ENCODE data around the gene PGAP1.

- TF ChIP-seq POLR2AphosphoS5 (IDR thresholded peaks at IDR 0.05; ENCODE audit: low read depth, low read length) (no peak), POLR2A (IDR thresholded peaks at IDR 0.05; ENCODE audit: low read depth, low read length) (no peak), TAF1 (IDR thresholded peaks at IDR 0.05; ENCODE audit: borderline replicate concordance, low read depth, low read length) (no peak)
Measured at GRCh38 chr2:196963043-196963442, 36.5 kb upstream of the PGAP1 start.
